ENCODE data around the gene KRT33B. TPM values are rescaled to one million over a fixed set of nuclear protein-coding genes. Genes with fewer than 3 reads are reported as not detected.

The KRT33B gene
- polyA plus RNA-seq, 3 donors = not detected

- H3K79me2 ChIP-seq (ENCODE audit: insufficient read depth, low read length) = no peaks in the 10 kb centered on the region
- no peak overlapping the region for H3K9ac ChIP-seq (ENCODE audit: insufficient read depth, low read length, poor library complexity, severe bottlenecking)
- peaks cover 4 to 5% of the 10 kb centered on the region in 2 donors for H3K4me1 ChIP-seq (ENCODE audit: control insufficient read depth in 1 of 2, insufficient read depth in 2 of 2, low read length in 2 of 2)
- no peak overlapping the region for H2AFZ ChIP-seq (ENCODE audit: insufficient read depth, low read depth, low read length, poor library complexity, severe bottlenecking)
- Mint-ChIP-seq H3K36me3 (no peaks in the 10 kb centered on the region), H3K27ac (no peak overlapping the region), H3K4me3 (no peak overlapping the region), H3K27me3 (ENCODE audit: low read depth in 3 of 3) (peaks cover 7 to 11% (median 8%) of the 10 kb centered on the region in 3 donors), H3K4me1 (peaks cover 7% of the 10 kb centered on the region), H3K9me3 (no peaks in the 10 kb centered on the region)
- intact Hi-C loops (cut with micrococcal nuclease) = no loop called here
- H3K4me3 ChIP-seq (replicated peaks in 1 of 3; ENCODE audit: low read depth in 2 of 3, low read length in 3 of 3) = no peak overlapping the region
- no peaks in the 10 kb centered on the region for H3K9me3 ChIP-seq (replicated peaks in 1 of 2; ENCODE audit: control insufficient read depth in 1 of 2, insufficient read depth in 1 of 2, low read length in 2 of 2)
- DNase-seq = no peak
- H3K27me3 ChIP-seq (ENCODE audit: control insufficient read depth in 2 of 2, insufficient read depth in 2 of 2, low read length in 2 of 2) = no peaks in the 10 kb centered on the region
- no CpG with 5 or more reads among the region's 5 CpGs for WGBS (ENCODE audit: insufficient coverage)
- no peaks in the 10 kb centered on the region for H3K36me3 ChIP-seq (replicated peaks in 1 of 2; ENCODE audit: control insufficient read depth in 1 of 2, insufficient read depth in 2 of 2, low read length in 2 of 2)
- TF ChIP-seq CTCF (IDR thresholded peaks at IDR 0.05) = no peak
- no peaks in the 10 kb centered on the region for H4K20me1 ChIP-seq (ENCODE audit: insufficient read depth, low read length)
- H3K27ac ChIP-seq (ENCODE audit: low read depth in 1 of 2, low read length in 2 of 2) = no peak overlapping the region
- H3K4me2 ChIP-seq (replicated peaks; ENCODE audit: extremely low read depth, low read length, poor library complexity, severe bottlenecking) = no peak overlapping the region
Measured at GRCh38 chr17:41416479-41416878, 46.9 kb upstream of the KRT33B start.

- Histone ChIP-seq H2AFZ (ENCODE audit: insufficient read depth, low read depth, low read length, poor library complexity, severe bottlenecking) (no peak overlapping the region), H3K27me3 (ENCODE audit: control insufficient read depth in 2 of 2, insufficient read depth in 2 of 2, low read length in 2 of 2) (no peaks in the 10 kb centered on the region), H3K27ac (ENCODE audit: low read depth in 1 of 2, low read length in 2 of 2) (no peak overlapping the region), H3K9ac (ENCODE audit: insufficient read depth, low read length, poor library complexity, severe bottlenecking) (no peak overlapping the region), H3K4me3 (replicated peaks in 1 of 3; ENCODE audit: low read depth in 2 of 3, low read length in 3 of 3) (no peak overlapping the region), H3K4me1 (ENCODE audit: control insufficient read depth in 1 of 2, insufficient read depth in 2 of 2, low read length in 2 of 2) (peaks cover 4 to 5% of the 10 kb centered on the region in 2 donors), H3K9me3 (replicated peaks in 1 of 2; ENCODE audit: control insufficient read depth in 1 of 2, insufficient read depth in 1 of 2, low read length in 2 of 2) (no peaks in the 10 kb centered on the region), H4K20me1 (ENCODE audit: insufficient read depth, low read length) (no peaks in the 10 kb centered on the region), H3K4me2 (replicated peaks; ENCODE audit: extremely low read depth, low read length, poor library complexity, severe bottlenecking) (no peak overlapping the region), H3K36me3 (replicated peaks in 1 of 2; ENCODE audit: control insufficient read depth in 1 of 2, insufficient read depth in 2 of 2, low read length in 2 of 2) (no peaks in the 10 kb centered on the region), H3K79me2 (ENCODE audit: insufficient read depth, low read length) (no peaks in the 10 kb centered on the region)
- 100% methylated on average over 1 of the region's 3 CpGs for WGBS (ENCODE audit: insufficient coverage)
- Mint-ChIP-seq H3K27ac (no peak overlapping the region), H3K9me3 (no peaks in the 10 kb centered on the region), H3K36me3 (no peaks in the 10 kb centered on the region), H3K27me3 (ENCODE audit: low read depth in 3 of 3) (peaks cover 7 to 11% (median 8%) of the 10 kb centered on the region in 3 donors), H3K4me1 (peaks cover 7% of the 10 kb centered on the region), H3K4me3 (no peak overlapping the region)
- TF ChIP-seq CTCF (IDR thresholded peaks at IDR 0.05) = no peak
- DNase-seq = no peak
- intact Hi-C loops (cut with micrococcal nuclease) = no loop called here
Measured at GRCh38 chr17:41415833-41416335, 46.3 kb upstream of the KRT33B start.

All from CD14-positive monocyte (primary cell).